Endothelial cell of umbilical vein (primary cell): Measurements from ENCODE around the gene ADAMTS6. TPM values are rescaled to one million over a fixed set of nuclear protein-coding genes. Genes with fewer than 3 reads are reported as not detected.

ENCODE experiments used
- BruUV-seq: library from RNA; stranded (reverse); fragments of 400-500 nt; replicated peaks from 2 replicates; lab custom pipeline; 2021; lab: Mats Ljungman, UMichigan
- CTCF ChIA-PET: fragments of 300-600, 350-600 bp; sonication (Branson Sonifier 250); formaldehyde crosslinking; loops from one replicate; lab custom pipeline; 2021; ENCODE audit warnings: antibody characterized with exemption, inconsistent platforms; lab: Charles Lee
- POLR2A ChIA-PET: fragments of 300-600, 350-600 bp; sonication (Branson Sonifier 250); formaldehyde crosslinking; loops from one replicate; lab custom pipeline; 2021; ENCODE audit warnings: antibody characterized with exemption, inconsistent platforms; lab: Charles Lee
- DNase-seq: peaks from one replicate; pipeline ENCODE4 v3.0.0-alpha.2; 2011; ENCODE audit warnings: low read depth, low spot score
- FAIRE-seq: peaks from 2 replicates; lab custom pipeline; 2011; peaks lifted over from hg19 to GRCh38; lab: Jason Lieb, UNC
- H2AFZ ChIP-seq: 2 replicates; pipeline ENCODE4 v1.6.0; 2012; ENCODE audit warnings: low read depth, low read length, control low read depth, inconsistent platforms
- H3K27ac ChIP-seq: 2 replicates; pipeline ENCODE4 v1.5.1; 2011; ENCODE audit warnings: low read depth, mild to moderate bottlenecking, control low read depth, low read length, moderate library complexity; ENCODE audit not compliant: insufficient read depth
- H3K27me3 ChIP-seq, 2 experiments: 2 replicates each; pipeline versions ENCODE4 v1.6.0 to v1.6.1; 2011; ENCODE audit warnings: low read length in 2 of 2, mixed read lengths in 1 of 2; ENCODE audit not compliant: control insufficient read depth in 2 of 2, insufficient read depth in 2 of 2
- H3K36me3 ChIP-seq, 2 experiments: 2 replicates in 1 of 2; 3 replicates in 1 of 2; pipeline ENCODE4 v1.5.1; 2011; ENCODE audit warnings: low read length in 2 of 2, mild to moderate bottlenecking in 1 of 2, moderate library complexity in 1 of 2; ENCODE audit not compliant: control insufficient read depth in 2 of 2, insufficient read depth in 2 of 2; ENCODE audit errors: extremely low read depth in 1 of 2
- H3K4me1 ChIP-seq: 3 replicates; pipeline ENCODE4 v1.5.1; 2011; ENCODE audit warnings: mild to moderate bottlenecking, low read length; ENCODE audit not compliant: control insufficient read depth, insufficient read depth; ENCODE audit errors: extremely low read depth
- H3K4me2 ChIP-seq: 2 replicates; pipeline ENCODE4 v1.6.1; 2011; ENCODE audit warnings: low read length, control low read depth, mixed read lengths; ENCODE audit not compliant: insufficient read depth
- H3K4me3 ChIP-seq, 3 experiments: fragments of 200-600 bp in 1 of 3; sonication (generic), shearing (Covaris generic) in 1 of 3; replicated peaks in 1 of 3; 2 replicates each; pipeline ENCODE4 v1.5.1; 2011 to 2016; ENCODE audit warnings: control low read depth in 3 of 3, low read length in 3 of 3, mild to moderate bottlenecking in 2 of 3, inconsistent platforms in 1 of 3, low read depth in 1 of 3, moderate library complexity in 1 of 3; ENCODE audit not compliant: insufficient read depth in 1 of 3
- H3K79me2 ChIP-seq: 2 replicates; pipeline ENCODE4 v1.6.0; 2012; ENCODE audit warnings: low read length, inconsistent platforms; ENCODE audit not compliant: control insufficient read depth, insufficient read depth
- H3K9ac ChIP-seq: replicated peaks from 2 replicates; pipeline ENCODE3; 2011; ENCODE audit warnings: low read length, control low read depth; ENCODE audit not compliant: insufficient read depth; ENCODE audit errors: extremely low read depth
- H3K9me1 ChIP-seq: replicated peaks from 3 replicates; pipeline ENCODE4 v1.6.0; 2011; ENCODE audit warnings: mild to moderate bottlenecking, low read length; ENCODE audit not compliant: control insufficient read depth, insufficient read depth; ENCODE audit errors: extremely low read depth
- H3K9me3 ChIP-seq: replicated peaks from 2 replicates; pipeline ENCODE4 v1.5.1; 2012; ENCODE audit warnings: low read length, inconsistent platforms; ENCODE audit not compliant: control insufficient read depth, insufficient read depth
- H4K20me1 ChIP-seq: replicated peaks from 2 replicates; pipeline ENCODE3; 2011; ENCODE audit warnings: mild to moderate bottlenecking, low read length; ENCODE audit not compliant: control insufficient read depth, insufficient read depth; ENCODE audit errors: extremely low read depth
- EZH2 ChIP-seq: IDR thresholded peaks from 2 replicates; pipeline ENCODE4 v1.6.1; 2012; ENCODE audit warnings: borderline replicate concordance, low read depth, mild to moderate bottlenecking, moderate library complexity, low read length, inconsistent platforms; ENCODE audit not compliant: severe bottlenecking
- FOS ChIP-seq: IDR thresholded peaks from 2 replicates; pipeline ENCODE4 v1.6.1; 2011; ENCODE audit warnings: mild to moderate bottlenecking, low read length, moderate library complexity, borderline replicate concordance; ENCODE audit not compliant: insufficient read depth
- GATA2 ChIP-seq: IDR thresholded peaks from 2 replicates; pipeline ENCODE4 v1.7.0; 2011; ENCODE audit warnings: low read depth, mild to moderate bottlenecking, moderate library complexity, mixed read lengths, low read length; ENCODE audit not compliant: insufficient read length, insufficient read depth
- JUN ChIP-seq: IDR thresholded peaks from 2 replicates; pipeline ENCODE4 v1.6.1; 2011; ENCODE audit warnings: borderline replicate concordance, low read depth; ENCODE audit not compliant: insufficient read length, insufficient read depth
- MYC ChIP-seq: IDR thresholded peaks from one replicate; pipeline ENCODE4 v1.6.1; 2011; ENCODE audit warnings: mild to moderate bottlenecking, low read depth, low read length
- POLR2A ChIP-seq: IDR thresholded peaks from 2 replicates; pipeline ENCODE4 v1.6.1; 2012; ENCODE audit warnings: low read depth, mild to moderate bottlenecking, control low read depth, low read length
- POLR2AphosphoS5 ChIP-seq: IDR thresholded peaks from 2 replicates; pipeline ENCODE4 v1.6.1; 2012; ENCODE audit warnings: low read depth, mild to moderate bottlenecking, control low read depth, low read length, moderate library complexity; ENCODE audit not compliant: insufficient read depth
- dilution Hi-C: fragments of 300-500 bp; cut with MboI; formaldehyde crosslinking; loops from one replicate; pipeline ENCODE4 v1.15.0; 2019; ENCODE audit warnings: low sequenced_read_pairs; ENCODE audit not compliant: extremely low pct_ligation_motif_present
- intact Hi-C: fragments of 100-400 bp; cut with micrococcal nuclease; formaldehyde crosslinking; loops from one replicate; pipeline ENCODE4 v1.10.0; 2022
- polyA plus RNA-seq, 4 experiments: library from polyadenylated mRNA; depleted of rRNA in 3 of 4; stranded (reverse) in 3 of 4; unstranded in 1 of 4; fragments of >200 nt; gene quantifications; 2 replicates each; pipeline versions ENCODE4 v1.2.1 to v1.2.3, GENCODE V29; 2011 to 2012; ENCODE audit warnings: missing spikeins in 1 of 4
- total RNA-seq: library from RNA; stranded (reverse); gene quantifications from 2 replicates; pipeline ENCODE4 v1.2.3, GENCODE V29; 2021
- TF ChIP-seq, protein P1 (sequence below): IDR thresholded peaks from 2 replicates; pipeline ENCODE4 v1.6.1; 2011; ENCODE audit not compliant: insufficient read depth, insufficient read length
- TF ChIP-seq, protein P2 (sequence below), 2 donors: IDR thresholded peaks; 1 replicate in 1 of 2; 2 replicates in 1 of 2; pipeline ENCODE4 v1.5.1; 2011; ENCODE audit warnings: low read length in 2 of 2, mild to moderate bottlenecking in 2 of 2, moderate library complexity in 2 of 2, control low read depth in 1 of 2, inconsistent platforms in 1 of 2, low read depth in 1 of 2; ENCODE audit not compliant: insufficient read depth in 1 of 2; ENCODE audit errors: extremely low read depth in 1 of 2

The ADAMTS6 gene
- total and polyA plus RNA-seq, 2 donors (not counting 3 experiments of a cell fraction or from before 2014, with no cell fraction given) = 20.4 to 43.4 TPM

DNA sequence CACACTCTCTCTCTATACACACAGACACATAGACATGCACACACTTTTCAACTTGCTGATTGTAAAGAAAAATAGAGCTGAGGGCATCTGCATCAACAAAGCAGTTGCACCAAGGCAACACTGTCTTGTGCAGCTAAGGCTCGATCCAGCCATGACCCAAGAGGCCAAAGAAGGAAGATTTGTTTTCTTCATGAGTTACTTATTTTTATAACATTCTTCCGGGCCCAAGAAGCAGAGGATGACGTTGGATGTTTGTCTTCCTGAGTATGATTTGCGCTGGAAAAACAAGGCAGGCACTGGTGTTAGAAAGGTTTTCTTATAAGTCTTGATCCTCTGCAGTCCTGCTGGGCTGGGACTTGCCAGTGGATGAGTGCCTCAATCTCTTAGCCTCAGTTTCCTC lies 344.1 kb downstream of the ADAMTS6 start:
- Histone ChIP-seq H2AFZ (peak overlapping the region; percentile 4), H3K4me3 (no peak overlapping the region), H3K27me3 (no peaks in the 10 kb centered on the region), H3K79me2 (no peaks in the 10 kb centered on the region), H3K36me3 (no peaks in the 10 kb centered on the region), H3K4me1 (peaks cover 41% of the 10 kb centered on the region), H3K4me2 (peak overlapping the region; percentile 26), H3K27ac (peak overlapping the region; percentile 40), H3K9me3 (no peaks in the 10 kb centered on the region), H3K9me1 (no peaks in the 10 kb centered on the region), H4K20me1 (no peaks in the 10 kb centered on the region), H3K9ac (no peak overlapping the region)
- FAIRE-seq = peak; percentile 72
- CTCF ChIA-PET = interaction anchor here (0.9 to 3.2 kb wide), 6 partner anchors 16 to 346 kb away, joined by 3 to 14 read pairs (median 4); no protein-coding TSS in a partner anchor
- POLR2A ChIA-PET = no interaction called here
- DNase-seq = peak; percentile 86
- intact Hi-C loops = loop anchor here (1.0 kb wide), 1 partner anchor 345 kb away; no protein-coding TSS in a partner anchor
- no TSS peak for BruUV-seq
- dilution Hi-C loops = no loop called here
- TF ChIP-seq, protein P1, sequence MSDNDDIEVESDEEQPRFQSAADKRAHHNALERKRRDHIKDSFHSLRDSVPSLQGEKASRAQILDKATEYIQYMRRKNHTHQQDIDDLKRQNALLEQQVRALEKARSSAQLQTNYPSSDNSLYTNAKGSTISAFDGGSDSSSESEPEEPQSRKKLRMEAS = no peak
- TF ChIP-seq JUN (no peak), FOS (no peak), POLR2A (no peak), MYC (no peak), EZH2 (no peak), POLR2AphosphoS5 (no peak), GATA2 (no peak)
- TF ChIP-seq, protein P2, sequence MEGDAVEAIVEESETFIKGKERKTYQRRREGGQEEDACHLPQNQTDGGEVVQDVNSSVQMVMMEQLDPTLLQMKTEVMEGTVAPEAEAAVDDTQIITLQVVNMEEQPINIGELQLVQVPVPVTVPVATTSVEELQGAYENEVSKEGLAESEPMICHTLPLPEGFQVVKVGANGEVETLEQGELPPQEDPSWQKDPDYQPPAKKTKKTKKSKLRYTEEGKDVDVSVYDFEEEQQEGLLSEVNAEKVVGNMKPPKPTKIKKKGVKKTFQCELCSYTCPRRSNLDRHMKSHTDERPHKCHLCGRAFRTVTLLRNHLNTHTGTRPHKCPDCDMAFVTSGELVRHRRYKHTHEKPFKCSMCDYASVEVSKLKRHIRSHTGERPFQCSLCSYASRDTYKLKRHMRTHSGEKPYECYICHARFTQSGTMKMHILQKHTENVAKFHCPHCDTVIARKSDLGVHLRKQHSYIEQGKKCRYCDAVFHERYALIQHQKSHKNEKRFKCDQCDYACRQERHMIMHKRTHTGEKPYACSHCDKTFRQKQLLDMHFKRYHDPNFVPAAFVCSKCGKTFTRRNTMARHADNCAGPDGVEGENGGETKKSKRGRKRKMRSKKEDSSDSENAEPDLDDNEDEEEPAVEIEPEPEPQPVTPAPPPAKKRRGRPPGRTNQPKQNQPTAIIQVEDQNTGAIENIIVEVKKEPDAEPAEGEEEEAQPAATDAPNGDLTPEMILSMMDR (IDR thresholded peaks at IDR 0.05; ENCODE audit: extremely low read depth in 1 of 2, insufficient read depth in 1 of 2, low read depth in 1 of 2, low read length in 2 of 2) = no peak
